Astrocyte of the spinal cord (primary cell): Measurements from ENCODE around the gene LHX2.
A peak's percentile ranks its signal among the peaks of the same experiment; 100 is the strongest.

Source experiments
- DNase-seq: peaks from one replicate; pipeline ENCODE4 v3.0.0; 2011; ENCODE audit warnings: low read depth, low spot score
- H3K4me3 ChIP-seq: 2 replicates; pipeline ENCODE4 v1.5.1; 2011; ENCODE audit warnings: low read depth, mild to moderate bottlenecking, low read length, moderate library complexity
- CTCF ChIP-seq: IDR thresholded peaks from 2 replicates; pipeline ENCODE4 v1.5.1; 2012; ENCODE audit warnings: low read depth, mild to moderate bottlenecking, low read length, inconsistent platforms
- in situ Hi-C: cut with HindIII; loops from 2 replicates; pipeline ENCODE4 v1.10.0; 2017; ENCODE audit warnings: low sequenced_read_pairs

LHX2 gene

GRCh38 chr9:124021385-124021769, 9.8 kb downstream of the LHX2 start:
- H3K4me3 ChIP-seq: no peak overlapping the region
- DNase-seq: no peak
- no peak for TF ChIP-seq CTCF
- in situ Hi-C loops: no loop called here

GRCh38 chr9:124022201-124023121, 10.9 kb downstream of the LHX2 start:
- TF ChIP-seq CTCF: no peak
- no peak for DNase-seq
- no peak overlapping the region for H3K4me3 ChIP-seq
- in situ Hi-C loops: no loop called here

- DNase-seq: no peak
- in situ Hi-C loops: no loop called here
- no peak overlapping the region for H3K4me3 ChIP-seq
- no peak for TF ChIP-seq CTCF
These were observed 12.5 kb downstream of the LHX2 start for GRCh38 chr9:124024107-124024506.

- TF ChIP-seq CTCF: no peak
- in situ Hi-C loops: no loop called here
- DNase-seq: no peak
These were observed 18.0 kb downstream of the LHX2 start for GRCh38 chr9:124029617-124030016.

GRCh38 chr9:124030969-124031451, 19.4 kb downstream of the LHX2 start:
- no peak overlapping the region for H3K4me3 ChIP-seq
- DNase-seq: peak; percentile 28
- no peak for TF ChIP-seq CTCF
- in situ Hi-C loops: no loop called here

More at GRCh38 chr9:124029617-124030016, 18.0 kb downstream of the LHX2 start:
- H3K4me3 ChIP-seq: no peak overlapping the region

- DNase-seq: no peak
- in situ Hi-C loops: no loop called here
- TF ChIP-seq CTCF: no peak
- H3K4me3 ChIP-seq: no peak overlapping the region
These were observed 20.7 kb downstream of the LHX2 start for GRCh38 chr9:124032247-124032646.
